Stomach (tissue), 4 donors: ENCODE measurements around the gene MAG.

Source experiments
- CTCF ChIP-seq, 7 experiments: fragments of 450-650 bp in 4 of 7; fragments of 200-600 bp in 3 of 7; sonication (generic) in 3 of 7; IDR thresholded peaks; one replicate each; pipeline ENCODE4 v1.5.1; 2016 to 2019; ENCODE audit warnings: antibody characterized with exemption in 7 of 7, control low read depth in 2 of 7, mild to moderate bottlenecking in 1 of 7
- EP300 ChIP-seq: sonication (generic); formaldehyde crosslinking; IDR thresholded peaks from one replicate; pipeline ENCODE4 v1.6.1; 2017; ENCODE audit warnings: antibody characterized with exemption
- POLR2A ChIP-seq, 4 donors: fragments of 450-650 bp; IDR thresholded peaks; one replicate each; pipeline ENCODE4 v1.6.1; 2016; ENCODE audit warnings: antibody characterized with exemption in 4 of 4, control low read depth in 2 of 4, mild to moderate bottlenecking in 1 of 4, moderate library complexity in 1 of 4
- POLR2AphosphoS5 ChIP-seq, 3 donors: sonication (generic); formaldehyde crosslinking; IDR thresholded peaks; one replicate each; pipeline ENCODE4 v1.6.1; 2016; ENCODE audit warnings: antibody characterized with exemption in 3 of 3

GRCh38 chr19:35257113-35257461 is 34.9 kb upstream of the MAG start:
- TF ChIP-seq CTCF (IDR thresholded peaks at IDR 0.05): no peak
- no peak for TF ChIP-seq POLR2AphosphoS5 (IDR thresholded peaks at IDR 0.05)
- no peak for TF ChIP-seq EP300
- TF ChIP-seq POLR2A (IDR thresholded peaks at IDR 0.05): no peak
